SKM-1 treated with dmso at 0.1 percent for 144 hours (cell line): ENCODE measurements around the gene TMEM52.

Source experiments
- DNase-seq: peaks from one replicate; lab custom pipeline; 2025; ENCODE audit not compliant: unreplicated experiment; lab: John Stamatoyannopoulos, UW

The TMEM52 gene

GRCh38 chr1:1876335-1876930 lies 42.6 kb downstream of the TMEM52 start:
- DNase-seq = no peak

GRCh38 chr1:1875932-1876331 lies 43.1 kb downstream of the TMEM52 start:
- DNase-seq = no peak

GRCh38 chr1:1874901-1875300 lies 44.2 kb downstream of the TMEM52 start:
- no peak for DNase-seq

GRCh38 chr1:1873186-1873585 lies 45.9 kb downstream of the TMEM52 start:
- no peak for DNase-seq

GRCh38 chr1:1872329-1872994 lies 46.6 kb downstream of the TMEM52 start:
- no peak for DNase-seq

- peak; percentile 45 for DNase-seq
Observed at GRCh38 chr1:1869469-1869868, 49.6 kb downstream of the TMEM52 start.
